Activated CD4-positive, CD25-positive, alpha-beta regulatory T cell (primary cell): ENCODE results near the gene ACD.

Experiments
- DNase-seq, 4 experiments: peaks; one replicate each; lab custom pipeline; 2025; lab: John Stamatoyannopoulos, UW

ACD gene

DNA sequence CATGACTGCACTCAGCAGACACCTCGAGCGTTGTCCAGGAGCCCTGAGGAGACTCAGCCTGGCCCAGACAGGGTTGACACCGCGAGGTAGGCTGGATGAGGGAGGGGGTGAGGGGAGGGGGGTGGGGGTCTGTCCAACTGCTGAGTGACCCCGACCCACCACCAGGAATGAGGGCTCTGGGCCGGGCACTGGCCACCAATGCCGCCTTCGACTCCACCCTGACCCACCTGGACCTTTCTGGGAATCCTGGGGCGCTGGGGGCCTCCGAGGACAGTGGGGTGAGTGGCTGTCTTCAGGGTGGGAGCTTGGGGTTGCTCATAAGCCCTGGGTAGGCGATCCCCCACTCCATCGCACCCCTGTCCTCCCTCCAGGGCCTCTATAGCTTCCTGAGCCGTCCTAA is 12.4 kb downstream of the ACD start:
- DNase-seq = no peak

DNA sequence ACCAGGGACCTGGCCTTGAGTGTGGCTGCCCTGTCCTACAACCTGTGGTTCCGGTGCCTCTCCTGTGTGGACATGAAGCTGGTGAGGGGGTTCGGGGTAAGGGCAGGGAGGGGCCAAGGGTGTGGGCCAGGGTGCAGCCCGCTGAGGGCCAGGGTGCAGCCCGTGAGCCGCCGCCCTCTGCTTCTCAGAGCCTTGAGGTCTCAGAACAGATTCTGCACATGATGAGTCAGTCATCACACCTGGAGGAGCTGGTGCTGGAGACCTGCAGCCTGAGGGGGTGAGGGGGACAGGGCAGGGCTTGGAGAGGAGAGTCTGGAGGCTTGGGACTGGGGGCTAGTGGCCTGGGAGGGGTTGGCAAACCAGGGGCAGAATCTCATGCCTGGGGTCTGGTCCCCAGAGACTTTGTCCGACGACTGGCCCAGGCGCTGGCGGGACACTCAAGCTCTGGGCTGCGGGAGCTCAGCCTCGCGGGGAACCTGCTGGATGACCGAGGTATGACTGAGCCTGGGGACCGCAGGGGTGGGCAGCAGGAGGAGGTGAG is 12.9 kb downstream of the ACD start:
- DNase-seq = no peak

GRCh38 chr16:67645397-67646121 is 14.5 kb downstream of the ACD start:
- DNase-seq = no peak

- DNase-seq = no peak
Observed at GRCh38 chr16:67644038-67644437, 16.0 kb downstream of the ACD start.

DNA sequence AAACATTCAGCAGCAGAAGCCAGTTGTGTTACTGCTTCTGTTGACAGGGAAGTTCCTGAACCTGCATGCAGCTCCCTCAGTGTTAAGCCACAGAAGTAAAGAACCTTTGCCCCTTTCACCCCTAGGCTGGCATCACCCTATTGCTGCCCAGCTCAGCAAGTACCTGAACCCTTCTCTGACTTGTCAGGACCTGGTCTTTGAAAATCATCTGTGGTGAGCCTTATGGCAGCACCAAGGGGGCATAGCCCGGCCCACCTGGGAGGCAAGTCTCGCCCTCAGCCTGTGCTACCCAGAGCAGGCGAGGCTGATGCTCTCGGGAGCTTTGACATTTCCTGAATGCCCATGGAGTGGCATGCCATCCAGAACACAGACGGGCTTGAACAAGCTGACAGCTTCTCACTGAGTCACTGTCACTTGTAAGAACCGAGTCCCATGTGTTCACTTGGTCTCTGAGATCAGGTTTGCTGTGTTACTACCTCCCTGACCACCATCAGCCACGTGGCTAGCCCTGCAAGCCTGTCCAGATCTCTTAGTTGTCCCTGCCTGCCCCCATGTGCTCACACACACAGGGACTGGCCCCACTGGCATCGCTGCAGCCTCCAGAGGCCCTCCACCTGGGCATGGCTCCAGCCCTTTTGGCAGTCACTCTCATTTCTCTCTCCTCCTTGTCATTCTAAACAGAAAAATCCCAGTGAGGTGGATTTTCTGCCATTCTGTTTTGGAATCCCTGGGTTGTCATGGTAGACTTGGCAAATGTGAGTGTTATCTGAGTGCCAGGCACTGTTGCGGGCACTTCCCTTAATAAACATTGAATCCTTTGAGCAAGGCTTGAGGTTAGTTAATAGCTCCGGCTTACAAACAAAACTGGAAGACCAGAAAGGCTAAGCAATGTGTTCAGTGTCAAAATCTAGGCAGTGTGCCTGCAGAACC is 18.0 kb downstream of the ACD start:
- DNase-seq = no peak

DNA sequence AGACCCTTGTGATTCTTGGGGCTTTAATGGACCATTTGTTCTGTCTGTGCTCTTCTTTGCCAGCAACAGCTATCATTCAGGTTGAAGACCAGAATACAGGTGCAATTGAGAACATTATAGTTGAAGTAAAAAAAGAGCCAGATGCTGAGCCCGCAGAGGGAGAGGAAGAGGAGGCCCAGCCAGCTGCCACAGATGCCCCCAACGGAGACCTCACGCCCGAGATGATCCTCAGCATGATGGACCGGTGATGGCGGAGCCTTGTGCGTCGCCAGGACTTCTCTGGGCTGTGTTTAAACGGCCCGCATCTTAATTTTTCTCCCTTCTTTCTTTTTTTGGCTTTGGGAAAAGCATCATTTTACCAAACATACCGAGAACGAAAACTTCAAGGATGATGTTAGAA is 22.4 kb downstream of the ACD start:
- DNase-seq = no peak

DNA sequence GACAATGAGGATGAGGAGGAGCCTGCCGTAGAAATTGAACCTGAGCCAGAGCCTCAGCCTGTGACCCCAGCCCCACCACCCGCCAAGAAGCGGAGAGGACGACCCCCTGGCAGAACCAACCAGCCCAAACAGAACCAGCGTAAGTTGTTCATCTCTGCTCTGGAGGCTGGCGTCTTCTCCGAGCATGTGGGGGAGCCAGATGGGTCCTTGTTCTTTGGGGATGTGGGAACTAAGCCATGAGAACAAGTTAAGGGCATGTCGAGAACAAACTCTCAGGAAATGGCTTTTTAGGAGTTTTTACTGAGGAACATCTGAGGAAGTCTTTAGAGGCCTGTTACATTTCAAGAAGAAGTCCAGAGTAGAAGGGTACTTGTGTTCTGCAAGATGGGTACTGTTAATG is 23.3 kb downstream of the ACD start:
- DNase-seq = no peak

DNA sequence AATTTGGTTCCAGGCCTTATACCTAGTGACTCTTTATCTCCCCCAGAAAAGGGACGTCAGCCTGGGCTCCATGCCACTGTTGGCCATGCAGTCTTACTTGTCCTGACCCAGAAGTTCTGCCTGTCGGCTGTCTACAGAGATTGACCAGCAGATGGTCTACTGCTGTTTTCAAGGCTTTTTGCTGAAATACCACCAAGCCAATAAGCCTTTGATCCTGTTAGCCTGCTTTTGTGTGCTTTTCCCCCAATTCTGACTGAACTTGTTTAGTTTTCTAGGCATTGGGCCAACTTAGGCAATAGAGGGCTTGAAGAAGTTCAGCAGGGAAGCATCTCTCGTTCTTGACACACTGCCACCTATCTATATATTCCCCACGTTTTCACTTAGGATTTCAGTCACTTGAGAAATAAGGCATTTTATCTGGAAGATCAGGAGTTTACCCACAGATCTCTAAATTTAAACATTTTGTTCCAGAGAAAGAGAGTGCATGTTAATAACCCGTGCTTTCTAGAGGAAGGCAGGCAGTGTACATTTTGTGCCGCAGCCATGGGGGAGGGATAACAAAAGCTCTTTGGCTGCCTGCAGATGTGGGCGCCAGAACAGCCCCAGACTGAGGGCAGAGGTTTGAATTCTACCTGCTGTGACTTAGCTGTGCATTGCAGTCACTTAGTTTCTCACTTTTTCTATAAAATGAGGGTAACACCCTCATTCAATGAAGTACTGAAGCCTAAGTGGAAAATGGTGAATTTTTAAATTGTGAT is 27.5 kb downstream of the ACD start:
- DNase-seq = no peak

DNA sequence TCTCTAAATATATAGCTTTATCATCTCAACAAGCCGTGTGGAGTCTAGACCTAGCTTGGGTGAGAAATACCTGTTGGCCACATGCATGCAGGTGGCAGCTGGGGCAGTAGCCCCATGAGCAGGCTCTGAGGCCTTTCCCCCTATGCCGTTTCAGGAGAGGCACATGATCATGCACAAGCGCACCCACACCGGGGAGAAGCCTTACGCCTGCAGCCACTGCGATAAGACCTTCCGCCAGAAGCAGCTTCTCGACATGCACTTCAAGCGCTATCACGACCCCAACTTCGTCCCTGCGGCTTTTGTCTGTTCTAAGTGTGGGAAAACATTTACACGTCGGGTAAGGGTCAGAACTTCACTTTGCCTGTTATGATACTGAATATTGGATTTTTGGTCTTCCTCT is 31.8 kb downstream of the ACD start:
- no peak for DNase-seq

DNA sequence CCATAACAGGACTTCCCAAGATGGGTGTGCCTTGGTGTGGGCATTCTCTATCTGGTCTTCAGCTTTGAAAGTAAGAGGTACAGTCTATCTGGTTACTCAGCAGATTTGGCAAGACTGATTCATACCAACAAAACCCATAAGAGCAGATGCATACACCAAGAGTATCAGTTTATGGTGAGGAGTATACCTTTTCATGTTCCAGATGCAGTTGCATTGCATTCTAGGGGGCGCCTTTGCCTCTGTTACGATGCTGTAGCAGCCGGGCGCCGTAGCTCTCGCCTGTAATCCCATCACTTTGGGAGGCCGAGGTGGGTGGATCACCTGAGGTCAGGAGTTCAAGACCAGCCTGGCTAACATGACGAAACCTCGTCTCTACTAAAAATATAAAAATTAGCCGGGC is 46.3 kb downstream of the ACD start:
- DNase-seq = no peak

DNA sequence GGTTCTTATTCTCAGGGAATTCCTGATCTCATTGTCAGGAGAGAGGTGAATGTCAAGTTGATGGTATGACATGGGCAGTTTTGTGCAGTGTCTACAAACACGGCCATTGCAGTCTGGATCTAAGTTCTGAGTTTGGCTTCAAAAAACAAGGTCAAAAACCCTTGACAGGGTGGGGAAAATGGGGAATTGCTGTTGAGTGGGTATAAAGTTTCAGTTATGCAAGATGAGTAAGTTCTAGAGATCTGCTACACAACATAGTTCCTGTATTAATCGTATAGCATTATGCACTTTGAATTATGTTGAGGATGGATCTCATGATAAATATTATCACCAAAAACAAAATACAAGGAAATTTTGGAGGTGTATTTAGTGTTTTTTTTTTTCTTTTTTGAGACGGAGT is 51.7 kb downstream of the ACD start:
- no peak for DNase-seq
